Esophagus squamous epithelium (tissue), 4 donors: ENCODE data around the gene MEGF9.

Experiments used
- CTCF ChIP-seq, 6 experiments: fragments of 450-650 bp in 4 of 6; fragments of 200-600 bp in 2 of 6; sonication (generic) in 2 of 6; IDR thresholded peaks; one replicate each; pipeline ENCODE4 v1.5.1; 2016 to 2019; ENCODE audit warnings: antibody characterized with exemption in 6 of 6, mild to moderate bottlenecking in 4 of 6, moderate library complexity in 4 of 6
- POLR2A ChIP-seq, 4 donors: fragments of 450-650 bp; IDR thresholded peaks; one replicate each; pipeline ENCODE4 v1.6.1; 2017; ENCODE audit warnings: antibody characterized with exemption in 4 of 4, mild to moderate bottlenecking in 4 of 4, moderate library complexity in 3 of 4

DNA sequence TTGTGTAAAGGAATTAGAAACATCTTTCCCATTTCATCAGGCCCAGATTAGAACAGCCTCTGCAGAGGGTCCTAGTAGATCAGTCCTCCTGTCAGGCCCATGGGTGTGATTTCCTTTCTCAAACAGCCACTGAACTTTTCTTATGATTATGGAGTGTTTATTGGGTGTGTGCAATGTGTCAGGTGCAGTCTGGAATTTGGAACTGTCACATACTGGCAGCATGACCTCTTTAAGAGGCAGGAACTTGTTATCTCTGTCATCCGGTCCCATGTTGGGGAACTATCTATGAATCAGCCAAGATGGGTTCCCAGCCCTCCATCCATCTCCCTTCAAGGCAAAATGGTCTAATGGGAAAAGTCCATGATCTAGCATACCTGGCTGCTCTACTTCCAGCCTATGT lies 11.6 kb upstream of the MEGF9 start:
- TF ChIP-seq CTCF (IDR thresholded peaks at IDR 0.05): no peak
- TF ChIP-seq POLR2A (IDR thresholded peaks at IDR 0.05): no peak
